Measurements from ENCODE around the gene EPHB2.
A peak's percentile ranks its signal among the peaks of the same experiment; 100 is the strongest.
"Not testable (repeated sequence)": the region's sequence is repeated elsewhere in the genome, so short reads cannot be mapped to it uniquely, and the experiment has no call there.

Gene EPHB2

DNA sequence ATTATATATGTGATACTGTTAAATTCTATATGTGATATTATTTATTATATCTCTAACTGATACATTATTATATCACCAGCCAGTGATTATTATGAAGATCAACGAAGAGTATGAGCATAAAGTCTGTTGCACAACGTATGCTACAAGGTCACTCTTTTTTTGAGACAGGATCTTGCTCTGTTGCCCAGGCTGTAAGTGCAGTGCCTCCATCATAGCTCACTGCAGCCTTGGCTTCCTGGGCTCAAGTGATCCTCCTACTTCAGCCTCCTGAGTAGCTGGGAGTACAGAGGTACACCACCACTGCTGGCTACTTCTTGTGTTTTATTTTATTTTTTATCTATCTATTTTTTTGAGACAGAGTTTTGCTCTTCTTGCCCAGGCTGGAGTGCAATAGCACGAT, 14.0 kb upstream of the EPHB2 start:
- no peaks in the 10 kb centered on the region for H3K4me1 ChIP-seq (ENCODE audit: control insufficient read depth, insufficient read depth, low read length)
- H3K4me2 ChIP-seq (ENCODE audit: low read length), result no peak overlapping the region
- no peak overlapping the region for H3K9ac ChIP-seq (ENCODE audit: low read depth, low read length)
- no peaks in the 10 kb centered on the region for H3K36me3 ChIP-seq (ENCODE audit: insufficient read depth, low read length)
- no peaks in the 10 kb centered on the region for H3K9me3 ChIP-seq (replicated peaks; ENCODE audit: low read length)
- no peaks in the 10 kb centered on the region for H3K27me3 ChIP-seq (ENCODE audit: control insufficient read depth, insufficient read depth, low read length)
- no peak overlapping the region for H3K4me3 ChIP-seq (ENCODE audit: low read length)

DNA sequence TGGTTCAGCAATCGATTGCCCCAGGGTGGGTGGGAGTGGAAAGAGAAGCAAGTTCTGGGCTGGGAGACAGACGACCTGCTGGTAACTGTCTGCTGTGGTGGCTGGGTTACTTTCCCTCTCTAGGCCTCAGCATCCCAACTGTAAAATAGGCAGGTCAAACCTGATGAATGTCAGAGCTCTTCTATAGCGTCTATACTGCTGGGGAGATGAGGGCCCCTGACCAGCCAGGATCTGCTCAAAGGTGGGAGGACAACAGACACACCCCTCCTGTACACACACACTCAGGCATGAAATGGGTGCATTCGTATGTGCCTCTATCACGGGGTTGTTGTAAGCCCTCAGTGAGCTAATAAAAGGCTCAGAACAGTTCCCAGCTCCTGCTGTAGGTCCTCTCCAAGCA, 12.7 kb upstream of the EPHB2 start:
- H3K36me3 ChIP-seq (ENCODE audit: insufficient read depth, low read length), result no peaks in the 10 kb centered on the region
- H3K4me3 ChIP-seq (ENCODE audit: low read length), result no peak overlapping the region
- H3K27me3 ChIP-seq (ENCODE audit: control insufficient read depth, insufficient read depth, low read length), result no peaks in the 10 kb centered on the region
- H3K4me2 ChIP-seq (ENCODE audit: low read length), result no peak overlapping the region
- H3K4me1 ChIP-seq (ENCODE audit: control insufficient read depth, insufficient read depth, low read length), result no peaks in the 10 kb centered on the region
- no peaks in the 10 kb centered on the region for H3K9me3 ChIP-seq (replicated peaks; ENCODE audit: low read length)
- H3K9ac ChIP-seq (ENCODE audit: low read depth, low read length), result no peak overlapping the region

DNA sequence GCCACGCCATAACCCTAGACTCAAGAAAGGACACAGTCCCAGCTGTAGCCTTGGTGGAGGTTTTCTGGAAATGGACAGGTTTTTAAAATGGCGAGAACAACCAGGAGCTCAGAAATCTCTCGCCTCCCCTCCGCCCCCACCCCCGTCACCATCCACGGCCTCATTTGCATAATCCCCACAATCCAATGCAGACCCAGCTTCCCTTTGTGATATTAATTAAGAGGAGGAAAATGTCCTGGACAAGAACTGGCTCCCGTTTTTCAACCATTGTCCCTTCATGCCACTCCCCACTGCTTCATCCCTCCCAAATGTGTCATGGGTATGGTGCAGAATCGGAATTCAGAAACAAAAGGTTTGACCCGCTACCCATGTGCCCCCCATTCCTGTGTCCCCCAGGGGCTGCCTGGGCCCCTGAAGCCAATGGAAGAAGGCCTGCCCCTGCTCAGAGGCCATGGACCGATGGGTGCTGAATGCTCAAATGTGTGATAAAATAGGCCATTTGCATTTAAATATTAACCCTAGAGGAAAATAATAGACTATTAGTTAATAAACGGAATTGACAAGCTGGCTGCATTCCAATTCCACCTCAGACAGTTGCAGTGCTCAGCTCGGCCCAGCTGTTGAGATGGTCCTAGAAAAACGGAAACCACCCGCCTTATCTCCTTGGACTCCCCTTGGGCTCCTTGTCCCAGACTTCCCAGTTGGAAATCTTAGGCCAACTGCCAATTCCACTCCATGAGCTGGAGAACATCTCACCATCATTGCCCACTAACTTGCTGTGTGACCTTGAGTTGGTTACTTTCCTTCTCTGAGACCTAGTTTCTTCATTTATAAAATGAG, 10.7 kb upstream of the EPHB2 start:
- Histone ChIP-seq H3K36me3 (ENCODE audit: insufficient read depth, low read length) (no peaks in the 10 kb centered on the region), H3K4me2 (ENCODE audit: low read length) (no peak overlapping the region)

DNA sequence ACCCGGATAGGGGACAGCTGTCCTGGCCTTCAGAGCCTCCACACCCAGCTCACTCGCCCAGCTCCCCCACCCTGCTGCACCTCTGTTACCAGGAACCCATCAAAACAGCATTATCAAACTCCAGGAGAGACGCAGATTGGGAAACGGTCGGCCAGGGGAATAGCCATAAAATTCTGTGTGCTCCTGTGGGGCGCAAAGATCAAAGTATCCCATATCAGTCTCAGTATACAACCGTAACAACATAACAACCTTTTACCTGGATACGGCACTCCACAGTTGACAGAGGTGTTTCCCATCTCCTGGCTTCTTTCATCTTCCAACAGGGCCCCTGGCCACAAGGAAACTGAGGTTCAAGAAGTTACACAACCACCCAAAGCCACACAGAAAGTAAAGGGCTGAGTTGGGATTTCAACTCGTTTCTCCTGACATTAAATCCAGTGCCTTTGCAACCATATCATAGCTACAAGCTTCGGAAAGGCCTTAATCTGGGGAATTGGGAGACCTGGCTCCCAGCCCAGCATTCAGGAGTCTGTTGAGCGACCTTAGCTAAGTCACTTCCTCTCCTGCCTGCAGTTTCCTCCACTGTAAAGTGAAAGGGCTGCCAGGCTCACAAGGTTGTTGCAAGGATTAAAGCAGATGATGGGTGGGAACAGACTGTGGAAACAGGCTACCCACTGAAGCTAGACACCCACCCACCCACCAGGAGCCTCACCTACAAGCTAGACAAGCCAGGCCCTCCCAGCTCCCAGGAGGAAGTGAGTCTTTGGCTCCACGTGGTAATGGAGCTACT, 8.1 kb upstream of the EPHB2 start:
- H3K4me3 ChIP-seq (ENCODE audit: low read length), result no peak overlapping the region
- no peak overlapping the region for H3K4me2 ChIP-seq (ENCODE audit: low read length)
- H3K9me3 ChIP-seq (replicated peaks; ENCODE audit: low read length), result no peaks in the 10 kb centered on the region
- no peak overlapping the region for H3K9ac ChIP-seq (ENCODE audit: low read depth, low read length)
- H3K36me3 ChIP-seq (ENCODE audit: insufficient read depth, low read length), result no peaks in the 10 kb centered on the region
- H3K4me1 ChIP-seq (ENCODE audit: control insufficient read depth, insufficient read depth, low read length), result no peaks in the 10 kb centered on the region
- H3K27me3 ChIP-seq (ENCODE audit: control insufficient read depth, insufficient read depth, low read length), result no peaks in the 10 kb centered on the region

More for the DNA sequence above, 10.7 kb upstream of the EPHB2 start:
- H3K27me3 ChIP-seq (ENCODE audit: control insufficient read depth, insufficient read depth, low read length), result no peaks in the 10 kb centered on the region
- H3K4me3 ChIP-seq (ENCODE audit: low read length), result no peak overlapping the region
- H3K4me1 ChIP-seq (ENCODE audit: control insufficient read depth, insufficient read depth, low read length), result no peaks in the 10 kb centered on the region
- H3K9ac ChIP-seq (ENCODE audit: low read depth, low read length), result no peak overlapping the region
- H3K9me3 ChIP-seq (replicated peaks; ENCODE audit: low read length), result no peaks in the 10 kb centered on the region

DNA sequence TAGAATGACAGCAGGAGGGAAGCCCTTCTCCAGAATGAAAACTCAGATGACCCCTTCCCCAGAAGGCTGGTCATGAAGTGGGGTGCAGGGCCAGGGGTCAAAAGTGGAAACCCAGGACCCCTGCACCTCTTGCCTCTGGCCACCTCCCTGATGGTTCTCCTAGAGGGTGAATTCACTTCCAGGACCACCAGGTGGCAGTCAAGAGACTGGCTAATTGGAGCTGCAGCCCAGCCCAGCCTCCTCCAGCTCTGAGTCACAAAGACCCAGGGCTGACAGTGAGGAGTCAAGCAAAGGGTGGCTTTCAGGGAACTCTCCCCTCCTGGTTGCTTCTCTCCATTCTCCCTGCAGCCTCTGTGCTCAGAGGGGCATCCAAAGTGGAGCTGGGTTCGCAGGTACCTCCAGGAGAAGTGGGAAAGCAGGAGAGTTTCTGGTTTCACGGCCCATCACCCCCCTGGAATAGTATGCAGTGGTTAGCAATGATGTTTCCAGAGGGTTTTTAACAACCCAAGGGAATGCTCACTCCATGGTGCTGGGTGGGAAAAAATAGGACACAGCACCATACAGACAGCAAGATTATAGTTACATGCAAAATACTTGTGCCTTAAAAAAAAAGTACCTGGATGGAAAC, 6.1 kb upstream of the EPHB2 start:
- Histone ChIP-seq H3K36me3 (ENCODE audit: insufficient read depth, low read length) (no peaks in the 10 kb centered on the region), H3K9me3 (replicated peaks; ENCODE audit: low read length) (no peaks in the 10 kb centered on the region), H3K4me2 (ENCODE audit: low read length) (no peak overlapping the region), H3K9ac (ENCODE audit: low read depth, low read length) (no peak overlapping the region), H3K4me3 (ENCODE audit: low read length) (no peak overlapping the region), H3K27me3 (ENCODE audit: control insufficient read depth, insufficient read depth, low read length) (no peaks in the 10 kb centered on the region), H3K4me1 (ENCODE audit: control insufficient read depth, insufficient read depth, low read length) (no peaks in the 10 kb centered on the region)

DNA sequence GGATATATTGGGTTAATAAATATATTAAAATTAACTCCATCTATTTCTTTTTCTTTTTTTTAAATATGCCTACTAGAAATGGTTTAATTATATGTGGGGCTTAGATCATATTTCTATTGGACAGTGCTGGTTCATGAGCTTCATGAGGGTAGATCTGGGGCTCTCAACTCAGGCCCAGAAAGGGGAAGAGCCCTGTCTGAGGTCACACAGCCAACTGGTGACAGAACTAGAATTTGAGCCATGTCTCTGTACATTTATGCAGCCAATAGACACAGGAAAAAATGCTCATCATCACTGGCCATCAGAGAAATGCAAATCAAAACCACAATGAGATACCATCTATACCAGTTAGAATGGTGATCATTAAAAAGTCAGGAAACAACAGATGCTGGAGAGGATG, 5.1 kb upstream of the EPHB2 start:
- Histone ChIP-seq H3K9ac (ENCODE audit: low read depth, low read length) (no peak overlapping the region), H3K9me3 (replicated peaks; ENCODE audit: low read length) (no peaks in the 10 kb centered on the region), H3K27me3 (ENCODE audit: control insufficient read depth, insufficient read depth, low read length) (no peaks in the 10 kb centered on the region), H3K4me1 (ENCODE audit: control insufficient read depth, insufficient read depth, low read length) (peaks cover 5% of the 10 kb centered on the region), H3K4me3 (ENCODE audit: low read length) (no peak overlapping the region), H3K4me2 (ENCODE audit: low read length) (no peak overlapping the region), H3K36me3 (ENCODE audit: insufficient read depth, low read length) (no peaks in the 10 kb centered on the region)

DNA sequence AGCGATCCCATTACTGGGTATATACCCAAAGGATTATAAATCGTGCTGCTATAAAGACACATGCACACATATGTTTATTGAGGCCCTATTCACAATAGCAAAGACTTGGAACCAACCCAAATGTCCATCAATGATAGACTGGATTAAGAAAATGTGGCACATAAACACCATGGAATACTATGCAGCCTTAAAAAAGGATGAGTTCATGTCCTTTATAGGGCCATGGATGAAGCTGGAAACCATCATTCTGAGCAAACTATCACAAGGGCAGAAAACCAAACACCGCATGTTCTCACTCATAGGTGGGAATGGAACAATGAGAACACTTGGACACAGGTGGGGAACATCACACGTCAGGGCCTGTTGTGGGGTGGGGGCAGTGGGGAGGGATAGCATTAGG, 4.5 kb upstream of the EPHB2 start:
- not testable (repeated sequence) for H3K9me3 ChIP-seq (replicated peaks; ENCODE audit: low read length); H3K4me2 ChIP-seq (ENCODE audit: low read length); H3K36me3 ChIP-seq (ENCODE audit: insufficient read depth, low read length); H3K4me3 ChIP-seq (ENCODE audit: low read length); H3K9ac ChIP-seq (ENCODE audit: low read depth, low read length); H3K27me3 ChIP-seq (ENCODE audit: control insufficient read depth, insufficient read depth, low read length); H3K4me1 ChIP-seq (ENCODE audit: control insufficient read depth, insufficient read depth, low read length)

DNA sequence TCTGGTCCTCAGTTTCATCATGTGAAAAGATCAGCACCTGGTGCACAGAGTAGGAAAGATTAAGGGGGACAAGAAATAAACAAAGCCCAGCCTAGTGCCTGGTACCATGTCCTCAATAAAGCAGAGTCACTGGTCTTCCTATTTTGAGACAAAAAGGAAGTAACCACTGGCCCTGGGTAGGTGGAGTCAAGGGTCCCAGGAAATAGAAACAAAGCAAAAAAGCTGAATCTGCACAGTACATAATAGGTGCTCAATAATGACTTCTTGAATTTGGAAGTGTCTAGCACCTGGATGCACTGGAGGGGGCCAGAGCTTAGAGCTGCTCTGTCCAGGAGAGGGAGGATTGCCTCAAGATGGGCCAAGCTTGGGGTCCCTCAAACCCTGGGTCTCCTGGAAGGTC, 1.9 kb upstream of the EPHB2 start:
- Histone ChIP-seq H3K9ac (ENCODE audit: low read depth, low read length) (no peak overlapping the region), H3K9me3 (replicated peaks; ENCODE audit: low read length) (no peaks in the 10 kb centered on the region), H3K27me3 (ENCODE audit: control insufficient read depth, insufficient read depth, low read length) (no peaks in the 10 kb centered on the region), H3K36me3 (ENCODE audit: insufficient read depth, low read length) (no peaks in the 10 kb centered on the region), H3K4me1 (ENCODE audit: control insufficient read depth, insufficient read depth, low read length) (peaks cover 16% of the 10 kb centered on the region), H3K4me2 (ENCODE audit: low read length) (no peak overlapping the region), H3K4me3 (ENCODE audit: low read length) (no peak overlapping the region)

DNA sequence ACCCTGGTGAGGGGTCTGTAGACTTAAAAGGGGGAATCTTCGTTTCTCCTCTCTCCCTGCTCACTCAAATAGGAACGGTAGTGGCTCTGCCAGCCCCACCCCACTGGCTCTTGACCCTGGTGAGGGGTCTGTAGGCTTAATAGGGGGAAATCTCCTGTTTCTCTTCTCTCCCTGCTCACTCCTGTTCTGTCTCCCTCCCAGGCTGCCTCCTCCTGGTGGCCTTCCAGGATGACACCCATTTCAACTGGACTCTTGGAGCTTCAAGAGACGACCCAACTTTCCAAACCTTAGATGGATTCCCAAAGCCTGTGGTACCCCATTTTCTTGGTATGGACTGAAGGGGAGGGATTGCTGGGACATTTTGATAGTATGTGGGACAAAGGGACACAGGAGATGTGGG, 1.4 kb upstream of the EPHB2 start:
- H3K9ac ChIP-seq (ENCODE audit: low read depth, low read length), result no peak overlapping the region
- no peak overlapping the region for H3K4me2 ChIP-seq (ENCODE audit: low read length)
- no peaks in the 10 kb centered on the region for H3K9me3 ChIP-seq (replicated peaks; ENCODE audit: low read length)
- no peaks in the 10 kb centered on the region for H3K36me3 ChIP-seq (ENCODE audit: insufficient read depth, low read length)
- H3K4me1 ChIP-seq (ENCODE audit: control insufficient read depth, insufficient read depth, low read length), result peaks cover 16% of the 10 kb centered on the region
- H3K27me3 ChIP-seq (ENCODE audit: control insufficient read depth, insufficient read depth, low read length), result no peaks in the 10 kb centered on the region
- no peak overlapping the region for H3K4me3 ChIP-seq (ENCODE audit: low read length)

DNA sequence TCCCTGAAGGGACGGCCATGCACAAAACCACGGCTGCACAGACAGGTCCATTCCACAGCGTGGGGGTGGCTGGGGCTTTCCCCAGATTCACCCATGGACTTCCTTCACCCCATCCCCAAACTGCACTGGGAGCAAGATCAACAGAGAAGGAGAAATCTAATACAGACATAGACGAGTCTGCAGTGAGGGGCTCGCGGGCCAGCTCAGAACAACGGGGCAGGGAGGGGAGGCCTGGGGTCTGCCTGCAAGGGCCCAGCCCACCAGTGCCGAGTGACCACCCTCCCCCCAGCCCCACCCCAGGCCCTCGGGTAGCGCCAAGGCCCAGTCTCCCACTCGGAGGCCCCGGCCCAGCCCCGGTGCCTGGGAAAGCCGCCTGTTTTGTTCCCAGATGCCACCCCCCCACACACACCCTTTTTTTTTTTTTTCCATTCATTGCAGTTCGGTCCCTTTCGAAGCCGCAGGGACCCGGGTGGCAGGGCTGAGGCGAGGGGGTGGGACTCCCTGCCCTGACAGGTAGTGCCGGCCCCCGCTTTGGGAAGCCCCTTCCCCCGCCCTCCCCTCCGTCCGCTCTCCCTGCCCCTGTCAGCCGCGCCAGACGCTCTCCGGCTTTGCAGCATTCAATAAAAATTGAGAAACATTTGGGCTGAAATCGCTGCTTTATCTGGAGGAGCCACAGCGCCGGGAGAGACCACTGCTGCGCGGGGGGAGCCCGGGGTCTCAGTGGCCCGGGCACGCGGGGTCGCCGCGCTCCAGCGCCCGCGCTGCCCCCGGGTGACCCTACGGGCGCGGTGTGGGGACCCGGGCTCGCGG, 543 bp upstream of the EPHB2 start:
- peaks cover 16% of the 10 kb centered on the region for H3K4me1 ChIP-seq (ENCODE audit: control insufficient read depth, insufficient read depth, low read length)
- peak overlapping the region; percentile 71 for H3K4me3 ChIP-seq (ENCODE audit: low read length)
- no peaks in the 10 kb centered on the region for H3K27me3 ChIP-seq (ENCODE audit: control insufficient read depth, insufficient read depth, low read length)
- H3K9ac ChIP-seq (ENCODE audit: low read depth, low read length), result peak overlapping the region; percentile 73
- H3K4me2 ChIP-seq (ENCODE audit: low read length), result peak overlapping the region; percentile 91
- H3K9me3 ChIP-seq (replicated peaks; ENCODE audit: low read length), result no peaks in the 10 kb centered on the region
- H3K36me3 ChIP-seq (ENCODE audit: insufficient read depth, low read length), result no peaks in the 10 kb centered on the region

DNA sequence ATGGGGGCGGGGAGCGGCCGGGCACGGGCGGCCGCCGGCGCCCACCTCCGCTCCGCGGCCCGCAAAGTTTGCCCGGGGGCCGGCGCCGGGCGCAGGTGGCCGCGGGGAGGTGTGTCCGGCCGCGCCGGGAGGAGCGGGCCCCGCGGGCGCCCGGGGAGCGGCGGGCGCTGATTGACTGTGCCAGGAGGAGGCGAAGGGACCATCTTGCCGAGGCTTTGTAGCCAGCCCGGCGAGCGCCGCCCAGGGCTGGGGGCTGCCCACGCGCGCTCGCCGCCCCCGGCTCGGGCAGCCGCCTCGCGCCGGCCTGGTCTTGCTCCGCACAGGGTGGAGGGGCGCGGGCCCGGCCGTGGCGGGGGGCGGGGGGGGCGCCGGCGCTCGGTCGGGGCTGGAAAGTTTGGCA, 432 bp downstream of the EPHB2 start:
- no peaks in the 10 kb centered on the region for H3K27me3 ChIP-seq (ENCODE audit: control insufficient read depth, insufficient read depth, low read length)
- H3K4me2 ChIP-seq (ENCODE audit: low read length), result peak overlapping the region; percentile 91
- no peaks in the 10 kb centered on the region for H3K36me3 ChIP-seq (ENCODE audit: insufficient read depth, low read length)
- H3K4me1 ChIP-seq (ENCODE audit: control insufficient read depth, insufficient read depth, low read length), result peaks cover 16% of the 10 kb centered on the region
- H3K9me3 ChIP-seq (replicated peaks; ENCODE audit: low read length), result no peaks in the 10 kb centered on the region
- H3K9ac ChIP-seq (ENCODE audit: low read depth, low read length), result no peak overlapping the region
- peak overlapping the region; percentile 71 for H3K4me3 ChIP-seq (ENCODE audit: low read length)
